HL-60 (cell line): ENCODE measurements around the gene METTL25.

ENCODE experiments used
- CTCF ChIP-seq: IDR thresholded peaks from one replicate; pipeline ENCODE4 v1.5.1; 2011; ENCODE audit warnings: low read length, control low read depth, inconsistent platforms; ENCODE audit not compliant: insufficient read depth
- POLR2AphosphoS5 ChIP-seq: IDR thresholded peaks from 2 replicates; pipeline ENCODE4 v1.6.1; 2012; ENCODE audit warnings: low read depth
- REST ChIP-seq: IDR thresholded peaks from 2 replicates; pipeline ENCODE4 v1.6.1; 2012; ENCODE audit warnings: low read depth; ENCODE audit not compliant: insufficient replicate concordance
- SPI1 ChIP-seq: IDR thresholded peaks from 2 replicates; pipeline ENCODE4 v1.6.1; 2012; ENCODE audit warnings: low read depth, mild to moderate bottlenecking, borderline replicate concordance

GRCh38 chr12:82327861-82328260, 30.5 kb upstream of the METTL25 start:
- no peak for TF ChIP-seq CTCF
- TF ChIP-seq REST: no peak
- TF ChIP-seq POLR2AphosphoS5: no peak
- TF ChIP-seq SPI1: no peak
